ENCODE measurements around the gene FCHSD1.

DNA sequence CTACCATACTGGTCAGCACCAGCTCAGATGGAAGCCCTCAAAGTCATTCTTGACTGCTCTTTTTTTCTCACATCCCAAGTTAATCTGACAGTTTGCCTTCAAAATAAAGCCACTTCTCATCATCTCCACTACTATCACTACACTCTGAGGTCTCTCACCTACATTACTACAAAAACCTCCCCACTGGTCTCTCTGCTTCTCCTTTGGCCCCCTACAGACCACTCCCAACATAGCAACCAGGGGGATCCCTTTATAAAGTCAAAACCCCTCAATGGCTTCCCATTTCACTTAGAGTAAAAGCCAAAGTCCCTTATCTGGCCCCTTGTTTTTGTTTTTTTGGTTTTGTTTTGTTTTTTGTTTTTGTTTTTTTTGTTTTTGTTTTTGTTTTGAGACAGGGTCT lies 26.2 kb upstream of the FCHSD1 start:
- TF ChIP-seq, protein P1, sequence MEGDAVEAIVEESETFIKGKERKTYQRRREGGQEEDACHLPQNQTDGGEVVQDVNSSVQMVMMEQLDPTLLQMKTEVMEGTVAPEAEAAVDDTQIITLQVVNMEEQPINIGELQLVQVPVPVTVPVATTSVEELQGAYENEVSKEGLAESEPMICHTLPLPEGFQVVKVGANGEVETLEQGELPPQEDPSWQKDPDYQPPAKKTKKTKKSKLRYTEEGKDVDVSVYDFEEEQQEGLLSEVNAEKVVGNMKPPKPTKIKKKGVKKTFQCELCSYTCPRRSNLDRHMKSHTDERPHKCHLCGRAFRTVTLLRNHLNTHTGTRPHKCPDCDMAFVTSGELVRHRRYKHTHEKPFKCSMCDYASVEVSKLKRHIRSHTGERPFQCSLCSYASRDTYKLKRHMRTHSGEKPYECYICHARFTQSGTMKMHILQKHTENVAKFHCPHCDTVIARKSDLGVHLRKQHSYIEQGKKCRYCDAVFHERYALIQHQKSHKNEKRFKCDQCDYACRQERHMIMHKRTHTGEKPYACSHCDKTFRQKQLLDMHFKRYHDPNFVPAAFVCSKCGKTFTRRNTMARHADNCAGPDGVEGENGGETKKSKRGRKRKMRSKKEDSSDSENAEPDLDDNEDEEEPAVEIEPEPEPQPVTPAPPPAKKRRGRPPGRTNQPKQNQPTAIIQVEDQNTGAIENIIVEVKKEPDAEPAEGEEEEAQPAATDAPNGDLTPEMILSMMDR (IDR thresholded peaks at IDR 0.05) = no peak
- TF ChIP-seq POLR2A (IDR thresholded peaks at IDR 0.05) = no peak

Measured in uterus (tissue), 2 donors.